GM23248 (cell line): ENCODE results near the gene LATS2.

ENCODE experiments used
- EZH2 ChIP-seq: fragments of 200-600 bp; sonication (generic); IDR thresholded peaks from 2 replicates; pipeline ENCODE4 v1.6.1; 2018; ENCODE audit warnings: antibody characterized with exemption, mild to moderate bottlenecking; ENCODE audit not compliant: insufficient read depth, poor library complexity, severe bottlenecking
- EZH2phosphoT487 ChIP-seq: fragments of 200-600 bp; sonication (generic); IDR thresholded peaks from 2 replicates; pipeline ENCODE4 v1.6.1; 2018; ENCODE audit warnings: antibody characterized with exemption, moderate library complexity, mild to moderate bottlenecking, low read depth; ENCODE audit not compliant: insufficient read depth

GRCh38 chr13:20993211-20993610 is 68.2 kb downstream of the LATS2 start:
- TF ChIP-seq EZH2 (no peak), EZH2phosphoT487 (no peak)
